Stomach (tissue), 9 donors: Measurements from ENCODE around the gene PWWP2B. TPM values are rescaled to one million over a fixed set of nuclear protein-coding genes. Genes with fewer than 3 reads are reported as not detected.

ENCODE experiments used
- DNase-seq, 2 donors: peaks; one replicate each; pipeline versions ENCODE4 v3.0.0 to v3.0.0-alpha.2; 2013 to 2019
- H3K27ac ChIP-seq, 5 donors: fragments of 200-600 bp in 4 of 5; sonication (generic) in 4 of 5; one replicate each; pipeline ENCODE4 v1.5.1; 2013 to 2019; ENCODE audit warnings: mild to moderate bottlenecking in 1 of 5, moderate library complexity in 1 of 5
- H3K27me3 ChIP-seq, 3 donors: fragments of 200-600 bp; sonication (generic); one replicate each; pipeline ENCODE4 v1.5.1; 2017 to 2019; ENCODE audit warnings: mixed run types in 1 of 3
- H3K36me3 ChIP-seq, 4 donors: fragments of 200-600 bp; sonication (generic); 1 replicate in 3 of 4; 2 replicates in 1 of 4; pipeline ENCODE4 v1.5.1; 2016 to 2019
- H3K4me1 ChIP-seq, 4 donors: fragments of 200-600 bp; sonication (generic); one replicate each; pipeline ENCODE4 v1.5.1; 2016 to 2019
- H3K4me3 ChIP-seq, 4 donors: fragments of 200-600 bp; sonication (generic) in 3 of 4; one replicate each; pipeline ENCODE4 v1.5.1; 2016 to 2019; ENCODE audit warnings: mild to moderate bottlenecking in 1 of 4
- H3K9me3 ChIP-seq, 4 donors: fragments of 200-600 bp; sonication (generic); one replicate each; pipeline ENCODE4 v1.5.1; 2016 to 2019
- CTCF ChIP-seq, 7 experiments: fragments of 450-650 bp in 4 of 7; fragments of 200-600 bp in 3 of 7; sonication (generic) in 3 of 7; IDR thresholded peaks; one replicate each; pipeline ENCODE4 v1.5.1; 2016 to 2019; ENCODE audit warnings: antibody characterized with exemption in 7 of 7, control low read depth in 2 of 7, mild to moderate bottlenecking in 1 of 7
- EP300 ChIP-seq: sonication (generic); formaldehyde crosslinking; IDR thresholded peaks from one replicate; pipeline ENCODE4 v1.6.1; 2017; ENCODE audit warnings: antibody characterized with exemption
- POLR2A ChIP-seq, 4 donors: fragments of 450-650 bp; IDR thresholded peaks; one replicate each; pipeline ENCODE4 v1.6.1; 2016; ENCODE audit warnings: antibody characterized with exemption in 4 of 4, control low read depth in 2 of 4, mild to moderate bottlenecking in 1 of 4, moderate library complexity in 1 of 4
- POLR2AphosphoS5 ChIP-seq, 3 donors: sonication (generic); formaldehyde crosslinking; IDR thresholded peaks; one replicate each; pipeline ENCODE4 v1.6.1; 2016; ENCODE audit warnings: antibody characterized with exemption in 3 of 3
- WGBS, 5 donors: extraction: QIAGEN DNeasy Blood & Tissue Kit in 3 of 5; methylation state at CpG; one replicate each; pipeline versions ENCODE4 v1.1.5 to v1.1.7; 2013 to 2018; 5-methylcytosine and 5-hydroxymethylcytosine counted together
- intact Hi-C: fragments of 100-400 bp; cut with DNase I; formaldehyde crosslinking; loops from one replicate; pipeline ENCODE4 v1.15.1; 2023; ENCODE audit warnings: low total_unique reads
- polyA plus RNA-seq, 3 donors: library from polyadenylated mRNA; stranded (reverse); fragments of 200-250 nt; gene quantifications; one replicate each; pipeline ENCODE4 v1.2.3, GENCODE V29; 2013
- total RNA-seq, 5 donors: library from RNA; depleted of rRNA; stranded (reverse); fragments of >200 nt; gene quantifications; one replicate each; pipeline versions ENCODE4 v1.1.0 to v1.2.3, GENCODE V29; 2014 to 2016
- donor health status: healthy with polysubstance abuse.
- donor health status: Bipolar disorder and iron deficiency.
- donor health status: healthy.

The PWWP2B gene
- total and polyA plus RNA-seq, 8 donors, result 8.5 to 167 (median 22.8) TPM

GRCh38 chr10:132410779-132411532 lies 14.0 kb downstream of the PWWP2B start:
- intact Hi-C loops, result no loop called here
- Histone ChIP-seq H3K4me1 (peaks cover 79 to 100% (median 87%) of the 10 kb centered on the region in 4 donors), H3K27me3 (no peaks in the 10 kb centered on the region), H3K36me3 (peaks cover 10 to 28% (median 12%) of the 10 kb centered on the region in 4 donors), H3K4me3 (peak overlapping the region in 2 of 4 donors; percentile 6 to 9), H3K27ac (peak overlapping the region; percentile 74 to 96 (median 94)), H3K9me3 (no peaks in the 10 kb centered on the region)
- peak in 1 of 2 donors; percentile 53 for DNase-seq
- no peak for TF ChIP-seq CTCF (IDR thresholded peaks at IDR 0.05)
- TF ChIP-seq POLR2AphosphoS5 (IDR thresholded peaks at IDR 0.05), result no peak
- no peak for TF ChIP-seq POLR2A (IDR thresholded peaks at IDR 0.05)
- no peak for TF ChIP-seq EP300
- 48 to 67% (median 55%) methylated on average over 22 to 28 of the region's 28 CpGs for WGBS, 5 donors

- no peaks in the 10 kb centered on the region for H3K27me3 ChIP-seq
- peak; percentile 69 to 85 for DNase-seq
- H3K27ac ChIP-seq, result peak overlapping the region; percentile 74 to 96 (median 94)
- TF ChIP-seq EP300, result no peak
- no peak for TF ChIP-seq POLR2A (IDR thresholded peaks at IDR 0.05)
- no peak for TF ChIP-seq CTCF (IDR thresholded peaks at IDR 0.05)
- TF ChIP-seq POLR2AphosphoS5 (IDR thresholded peaks at IDR 0.05), result no peak
- intact Hi-C loops, result no loop called here
- 12 to 22% (median 16%) methylated on average over 21 to 23 of the region's 23 CpGs for WGBS, 5 donors
- H3K9me3 ChIP-seq, result no peaks in the 10 kb centered on the region
- peaks cover 3 to 27% (median 4%) of the 10 kb centered on the region in 4 donors for H3K36me3 ChIP-seq
- H3K4me1 ChIP-seq, result peaks cover 81 to 100% (median 88%) of the 10 kb centered on the region in 4 donors
- H3K4me3 ChIP-seq, result peak overlapping the region in 2 of 4 donors; percentile 6 to 9
Measured at GRCh38 chr10:132411561-132412253, 14.7 kb downstream of the PWWP2B start.

GRCh38 chr10:132412316-132413192 lies 15.6 kb downstream of the PWWP2B start:
- DNase-seq, result peak in 1 of 2 donors; percentile 41

More at GRCh38 chr10:132412316-132413192, 15.6 kb downstream of the PWWP2B start:
- Histone ChIP-seq H3K27me3 (no peaks in the 10 kb centered on the region), H3K36me3 (peaks cover 0 to 31% (median 6%) of the 10 kb centered on the region in 4 donors), H3K4me3 (peak overlapping the region in 1 of 4 donors; percentile 9), H3K9me3 (no peaks in the 10 kb centered on the region), H3K4me1 (peaks cover 77 to 100% (median 87%) of the 10 kb centered on the region in 4 donors), H3K27ac (peak overlapping the region; percentile 74 to 96 (median 94))
- intact Hi-C loops, result no loop called here
- TF ChIP-seq POLR2A (IDR thresholded peaks at IDR 0.05), result no peak
- no peak for TF ChIP-seq EP300
- no peak for TF ChIP-seq CTCF (IDR thresholded peaks at IDR 0.05)
- no peak for TF ChIP-seq POLR2AphosphoS5 (IDR thresholded peaks at IDR 0.05)
- WGBS, 5 donors, result 57 to 64% (median 59%) methylated on average over 26 to 29 of the region's 29 CpGs
